Measurements from ENCODE around the gene STK38.

DNA sequence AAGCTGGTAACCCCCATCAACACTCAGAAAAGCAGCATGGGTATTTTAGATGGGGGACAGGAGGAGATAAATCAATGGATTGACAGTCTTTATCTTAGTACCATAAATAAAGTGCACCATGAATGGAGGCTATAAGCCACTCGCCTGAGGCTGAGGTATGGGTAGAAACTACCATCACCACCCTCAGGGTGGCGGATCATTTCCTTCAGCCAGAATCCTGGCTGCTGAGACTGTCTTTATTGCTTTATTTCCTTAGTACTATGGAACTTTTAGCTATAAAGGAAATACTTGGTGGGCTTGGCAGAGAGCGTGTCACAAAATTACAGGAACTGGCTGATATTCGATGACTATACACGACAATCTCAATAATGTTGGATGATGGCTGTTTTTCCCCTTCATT, 52.2 kb downstream of the STK38 start:
- TF ChIP-seq, protein P1, sequence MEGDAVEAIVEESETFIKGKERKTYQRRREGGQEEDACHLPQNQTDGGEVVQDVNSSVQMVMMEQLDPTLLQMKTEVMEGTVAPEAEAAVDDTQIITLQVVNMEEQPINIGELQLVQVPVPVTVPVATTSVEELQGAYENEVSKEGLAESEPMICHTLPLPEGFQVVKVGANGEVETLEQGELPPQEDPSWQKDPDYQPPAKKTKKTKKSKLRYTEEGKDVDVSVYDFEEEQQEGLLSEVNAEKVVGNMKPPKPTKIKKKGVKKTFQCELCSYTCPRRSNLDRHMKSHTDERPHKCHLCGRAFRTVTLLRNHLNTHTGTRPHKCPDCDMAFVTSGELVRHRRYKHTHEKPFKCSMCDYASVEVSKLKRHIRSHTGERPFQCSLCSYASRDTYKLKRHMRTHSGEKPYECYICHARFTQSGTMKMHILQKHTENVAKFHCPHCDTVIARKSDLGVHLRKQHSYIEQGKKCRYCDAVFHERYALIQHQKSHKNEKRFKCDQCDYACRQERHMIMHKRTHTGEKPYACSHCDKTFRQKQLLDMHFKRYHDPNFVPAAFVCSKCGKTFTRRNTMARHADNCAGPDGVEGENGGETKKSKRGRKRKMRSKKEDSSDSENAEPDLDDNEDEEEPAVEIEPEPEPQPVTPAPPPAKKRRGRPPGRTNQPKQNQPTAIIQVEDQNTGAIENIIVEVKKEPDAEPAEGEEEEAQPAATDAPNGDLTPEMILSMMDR (IDR thresholded peaks at IDR 0.05; ENCODE audit: low read depth, low read length), result no peak
- TF ChIP-seq EZH2phosphoT487 (IDR thresholded peaks at IDR 0.05; ENCODE audit: low read depth), result no peak

Data from OCI-LY3 (cell line).